ENCODE results near the gene ANO7.

Gene ANO7

DNA sequence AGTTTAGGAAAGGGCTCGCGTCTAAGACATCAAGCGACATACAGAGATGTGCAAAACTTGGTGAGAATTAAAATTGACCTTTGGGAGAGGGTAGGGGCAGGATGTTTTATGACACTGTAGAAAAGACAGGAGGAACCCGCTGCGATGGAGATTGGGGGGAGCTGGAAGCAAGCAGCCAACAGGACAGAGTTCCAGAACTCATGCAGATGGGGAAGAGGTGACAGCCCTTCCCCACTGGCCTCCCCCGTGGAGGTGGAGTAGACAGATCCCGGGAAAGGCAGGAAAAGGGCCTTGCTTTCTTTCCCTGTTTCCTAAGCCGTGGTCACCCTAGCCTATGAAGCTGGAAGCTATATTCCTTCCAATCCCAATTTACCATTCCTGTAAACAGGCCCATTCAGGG lies 39.1 kb downstream of the ANO7 start:
- Histone ChIP-seq H3K9me2 (replicated peaks; ENCODE audit: control insufficient read depth, low read length) (no peaks in the 10 kb centered on the region), H3K4me2 (ENCODE audit: low read length) (no peak overlapping the region), H3K27ac (ENCODE audit: low read depth, low read length) (no peak overlapping the region), H3K9me3 (ENCODE audit: control insufficient read depth, insufficient read depth, low read length) (no peaks in the 10 kb centered on the region), H3F3A (ENCODE audit: control insufficient read depth, insufficient read depth) (no peaks in the 10 kb centered on the region), H3K27me3 (ENCODE audit: control insufficient read depth, low read length) (no peaks in the 10 kb centered on the region), H3K36me3 (ENCODE audit: control insufficient read depth, low read length) (peaks cover 47% of the 10 kb centered on the region), H3K4me3 (ENCODE audit: low read length) (no peak overlapping the region), H3K79me2 (ENCODE audit: control insufficient read depth, low read length) (no peaks in the 10 kb centered on the region), H4K20me1 (ENCODE audit: control insufficient read depth, insufficient read depth, low read depth, low read length) (no peaks in the 10 kb centered on the region; the same call in 1 of the 2 replicates), H3K4me1 (ENCODE audit: control insufficient read depth, low read length) (0 out of 2 replicates have a peak, but pooled peaks cover 5% of the 10 kb centered on the region)
- TF ChIP-seq CTCF (IDR thresholded peaks at IDR 0.05; ENCODE audit: low read depth, low read length, poor library complexity, severe bottlenecking) = no peak
- TF ChIP-seq EZH2phosphoT487 (IDR thresholded peaks at IDR 0.05; ENCODE audit: borderline replicate concordance, low read length) = no peak

DNA sequence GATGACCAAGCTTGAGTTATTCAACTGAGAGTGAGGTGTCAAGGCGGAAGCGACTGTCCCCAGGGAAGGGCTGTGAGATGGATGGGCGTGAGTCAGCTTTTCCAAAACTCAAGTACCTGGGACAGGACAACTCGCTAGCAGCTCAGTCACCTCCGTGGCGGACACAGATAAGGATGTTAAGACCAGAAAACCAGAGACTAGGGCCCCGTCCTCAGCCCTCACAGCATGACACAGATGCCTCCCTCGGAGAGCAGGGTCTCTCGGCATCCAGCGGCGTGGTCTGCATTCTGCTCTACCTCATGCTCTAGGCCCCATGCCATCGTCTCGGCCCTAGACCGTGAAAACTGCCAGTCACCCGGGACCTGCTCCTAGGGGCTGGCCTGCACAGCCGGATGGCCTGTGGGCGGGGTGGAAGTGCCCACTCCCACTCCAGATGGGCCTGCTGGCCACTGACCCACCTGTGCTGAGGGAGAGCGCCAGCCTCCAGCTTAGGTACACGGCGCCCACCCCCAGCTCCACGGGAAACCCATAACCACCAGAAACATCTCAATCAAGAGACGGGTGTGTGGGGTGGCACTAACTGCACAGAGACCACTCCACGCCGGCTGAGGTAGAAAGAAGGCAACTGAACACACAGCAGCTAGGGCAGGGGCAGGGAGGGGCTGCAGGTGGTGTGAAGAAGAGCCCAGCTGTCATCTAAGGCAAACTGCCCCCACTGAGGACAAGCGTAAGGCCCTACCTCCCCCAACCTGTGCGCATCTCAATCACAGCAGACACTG lies 39.8 kb downstream of the ANO7 start:
- TF ChIP-seq EZH2phosphoT487 (IDR thresholded peaks at IDR 0.05; ENCODE audit: borderline replicate concordance, low read length) (no peak), CTCF (IDR thresholded peaks at IDR 0.05; ENCODE audit: low read depth, low read length, poor library complexity, severe bottlenecking) (no peak)
- H3K27me3 ChIP-seq (ENCODE audit: control insufficient read depth, low read length) = no peaks in the 10 kb centered on the region
- no peak overlapping the region for H3K4me3 ChIP-seq (ENCODE audit: low read length)
- no peaks in the 10 kb centered on the region for H3K9me2 ChIP-seq (replicated peaks; ENCODE audit: control insufficient read depth, low read length)
- peaks cover 53% of the 10 kb centered on the region for H3K36me3 ChIP-seq (ENCODE audit: control insufficient read depth, low read length)
- H3K27ac ChIP-seq (ENCODE audit: low read depth, low read length) = no peak overlapping the region
- H3K4me2 ChIP-seq (ENCODE audit: low read length) = no peak overlapping the region
- H4K20me1 ChIP-seq (ENCODE audit: control insufficient read depth, insufficient read depth, low read depth, low read length) = no peaks in the 10 kb centered on the region; the same call in 1 of the 2 replicates
- no peaks in the 10 kb centered on the region for H3K79me2 ChIP-seq (ENCODE audit: control insufficient read depth, low read length)
- H3K9me3 ChIP-seq (ENCODE audit: control insufficient read depth, insufficient read depth, low read length) = no peaks in the 10 kb centered on the region
- H3F3A ChIP-seq (ENCODE audit: control insufficient read depth, insufficient read depth) = no peaks in the 10 kb centered on the region
- 0 out of 2 replicates have a peak, but pooled peaks cover 4% of the 10 kb centered on the region for H3K4me1 ChIP-seq (ENCODE audit: control insufficient read depth, low read length)

DNA sequence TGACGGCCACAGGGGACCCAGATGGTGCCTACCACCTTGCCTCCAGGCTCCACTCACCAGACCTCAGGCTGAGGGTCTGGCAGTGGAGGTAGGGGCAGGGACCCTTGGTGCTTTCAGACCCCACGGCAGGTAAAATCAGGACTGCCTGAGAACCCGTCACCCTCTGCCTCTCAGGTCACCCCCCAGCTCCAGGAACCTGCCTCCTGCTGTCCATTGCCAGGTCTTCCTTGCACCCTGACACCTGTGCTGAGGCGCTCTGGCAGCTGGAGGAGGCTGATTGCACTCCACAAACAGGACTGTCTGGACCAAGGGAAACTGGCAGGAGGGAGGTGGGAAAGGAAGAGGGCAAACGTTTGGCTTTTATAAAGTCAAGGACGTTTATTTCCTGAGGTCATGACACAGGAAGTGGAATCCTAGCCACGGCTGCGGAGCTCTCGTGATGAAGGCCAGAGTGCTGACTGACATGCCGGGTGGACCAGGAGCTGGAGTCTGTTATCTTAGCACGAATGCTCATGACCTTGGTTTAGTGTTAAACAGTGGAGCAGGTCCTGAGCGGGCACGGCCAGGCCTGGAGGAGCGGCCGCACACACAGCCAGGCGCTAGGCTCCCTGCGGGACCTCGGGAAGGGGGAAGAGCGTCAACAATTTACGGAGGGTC lies 40.5 kb downstream of the ANO7 start:
- Histone ChIP-seq H4K20me1 (ENCODE audit: control insufficient read depth, insufficient read depth, low read depth, low read length) (no peaks in the 10 kb centered on the region; the same call in 1 of the 2 replicates), H3K4me1 (ENCODE audit: control insufficient read depth, low read length) (no peaks in the 10 kb centered on the region), H3K27me3 (ENCODE audit: control insufficient read depth, low read length) (no peaks in the 10 kb centered on the region), H3K9me3 (ENCODE audit: control insufficient read depth, insufficient read depth, low read length) (no peaks in the 10 kb centered on the region), H3K27ac (ENCODE audit: low read depth, low read length) (no peak overlapping the region), H3F3A (ENCODE audit: control insufficient read depth, insufficient read depth) (no peaks in the 10 kb centered on the region), H3K4me2 (ENCODE audit: low read length) (no peak overlapping the region), H3K9me2 (replicated peaks; ENCODE audit: control insufficient read depth, low read length) (no peaks in the 10 kb centered on the region), H3K36me3 (ENCODE audit: control insufficient read depth, low read length) (peaks cover 60% of the 10 kb centered on the region), H3K4me3 (ENCODE audit: low read length) (no peak overlapping the region), H3K79me2 (ENCODE audit: control insufficient read depth, low read length) (no peaks in the 10 kb centered on the region)
- TF ChIP-seq EZH2phosphoT487 (IDR thresholded peaks at IDR 0.05; ENCODE audit: borderline replicate concordance, low read length) = no peak
- TF ChIP-seq CTCF (IDR thresholded peaks at IDR 0.05; ENCODE audit: low read depth, low read length, poor library complexity, severe bottlenecking) = no peak

Measured in DOHH2 (cell line).